Stomach (tissue), 4 donors: ENCODE measurements around the gene TBX4.

Experiments used
- POLR2A ChIP-seq, 4 donors: fragments of 450-650 bp; IDR thresholded peaks; one replicate each; pipeline ENCODE4 v1.6.1; 2016; ENCODE audit warnings: antibody characterized with exemption in 4 of 4, control low read depth in 2 of 4, mild to moderate bottlenecking in 1 of 4, moderate library complexity in 1 of 4
- TF ChIP-seq, protein P1 (sequence below), 7 experiments: fragments of 450-650 bp in 4 of 7; fragments of 200-600 bp in 3 of 7; sonication (generic) in 3 of 7; IDR thresholded peaks; one replicate each; pipeline ENCODE4 v1.5.1; 2016 to 2019; ENCODE audit warnings: antibody characterized with exemption in 7 of 7, control low read depth in 2 of 7, mild to moderate bottlenecking in 1 of 7

GRCh38 chr17:61415374-61416210 lies 36.6 kb upstream of the TBX4 start:
- TF ChIP-seq, protein P1, sequence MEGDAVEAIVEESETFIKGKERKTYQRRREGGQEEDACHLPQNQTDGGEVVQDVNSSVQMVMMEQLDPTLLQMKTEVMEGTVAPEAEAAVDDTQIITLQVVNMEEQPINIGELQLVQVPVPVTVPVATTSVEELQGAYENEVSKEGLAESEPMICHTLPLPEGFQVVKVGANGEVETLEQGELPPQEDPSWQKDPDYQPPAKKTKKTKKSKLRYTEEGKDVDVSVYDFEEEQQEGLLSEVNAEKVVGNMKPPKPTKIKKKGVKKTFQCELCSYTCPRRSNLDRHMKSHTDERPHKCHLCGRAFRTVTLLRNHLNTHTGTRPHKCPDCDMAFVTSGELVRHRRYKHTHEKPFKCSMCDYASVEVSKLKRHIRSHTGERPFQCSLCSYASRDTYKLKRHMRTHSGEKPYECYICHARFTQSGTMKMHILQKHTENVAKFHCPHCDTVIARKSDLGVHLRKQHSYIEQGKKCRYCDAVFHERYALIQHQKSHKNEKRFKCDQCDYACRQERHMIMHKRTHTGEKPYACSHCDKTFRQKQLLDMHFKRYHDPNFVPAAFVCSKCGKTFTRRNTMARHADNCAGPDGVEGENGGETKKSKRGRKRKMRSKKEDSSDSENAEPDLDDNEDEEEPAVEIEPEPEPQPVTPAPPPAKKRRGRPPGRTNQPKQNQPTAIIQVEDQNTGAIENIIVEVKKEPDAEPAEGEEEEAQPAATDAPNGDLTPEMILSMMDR (IDR thresholded peaks at IDR 0.05): no peak
- no peak for TF ChIP-seq POLR2A (IDR thresholded peaks at IDR 0.05)
